Effector CD4-positive, alpha-beta T cell (primary cell): ENCODE data around the gene CXCL17. TPM values are rescaled to one million over a fixed set of nuclear protein-coding genes. Genes with fewer than 3 reads are reported as not detected.
"Not testable (repeated sequence)": the region's sequence is repeated elsewhere in the genome, so short reads cannot be mapped to it uniquely, and the experiment has no call there.

Source experiments
- DNase-seq: peaks from one replicate; pipeline ENCODE4 v3.0.0-alpha.2; 2020
- total RNA-seq: gene quantifications from one replicate; lab custom pipeline; 2026; lab: John Stamatoyannopoulos, UW

CXCL17 gene
- not detected for total RNA-seq

GRCh38 chr19:42442833-42443232, at the start of gene CXCL17:
TSS of gene CXCL17 (minus strand) at chr19:42442946. CDS start at chr19:42442832, 114 bp downstream.
- DNase-seq: no peak

GRCh38 chr19:42488783-42489521, 46.2 kb upstream of the CXCL17 start:
- no peak for DNase-seq

DNA sequence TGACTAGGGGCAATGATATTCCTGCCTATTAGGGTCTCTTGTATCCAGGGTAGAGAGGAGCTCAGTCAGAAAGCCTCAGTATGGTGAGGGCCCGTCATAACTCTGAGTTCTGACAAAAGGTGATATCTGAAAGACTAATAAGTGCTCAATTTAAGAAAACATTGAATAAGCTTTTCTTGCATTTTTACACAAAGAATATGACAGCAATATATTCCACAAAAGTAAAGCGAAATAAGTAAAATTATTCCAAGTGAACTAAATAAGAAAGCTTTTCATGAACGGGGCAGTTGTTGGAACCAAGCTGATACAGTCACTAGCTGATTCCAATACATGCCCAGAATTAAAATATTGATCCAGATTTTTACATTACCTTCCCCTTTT, 45.0 kb upstream of the CXCL17 start:
- no peak for DNase-seq

- no peak for DNase-seq
These were observed 44.5 kb upstream of the CXCL17 start for GRCh38 chr19:42487032-42487797.

DNA sequence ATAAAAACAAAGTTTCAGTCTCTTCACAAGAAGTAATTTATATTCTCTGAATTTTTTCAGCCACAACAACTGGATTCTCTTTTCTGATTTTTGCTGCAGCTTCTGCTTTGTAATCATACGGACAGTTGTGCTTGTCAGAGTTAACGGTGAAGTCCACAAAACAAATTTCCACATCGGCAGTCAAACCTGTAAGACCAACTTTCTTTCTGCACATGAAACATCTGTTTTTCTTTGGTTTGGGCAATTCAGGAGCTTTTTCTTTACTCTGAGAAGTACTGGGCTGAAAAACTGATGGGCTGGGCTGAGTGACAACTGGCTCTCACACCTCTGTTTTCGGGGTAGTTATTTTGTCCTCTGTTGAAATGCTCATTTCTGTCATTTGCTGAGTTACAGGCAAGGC, 42.3 kb upstream of the CXCL17 start:
- not testable (repeated sequence) for DNase-seq

GRCh38 chr19:42480335-42481095, 37.8 kb upstream of the CXCL17 start:
- DNase-seq: no peak

DNA sequence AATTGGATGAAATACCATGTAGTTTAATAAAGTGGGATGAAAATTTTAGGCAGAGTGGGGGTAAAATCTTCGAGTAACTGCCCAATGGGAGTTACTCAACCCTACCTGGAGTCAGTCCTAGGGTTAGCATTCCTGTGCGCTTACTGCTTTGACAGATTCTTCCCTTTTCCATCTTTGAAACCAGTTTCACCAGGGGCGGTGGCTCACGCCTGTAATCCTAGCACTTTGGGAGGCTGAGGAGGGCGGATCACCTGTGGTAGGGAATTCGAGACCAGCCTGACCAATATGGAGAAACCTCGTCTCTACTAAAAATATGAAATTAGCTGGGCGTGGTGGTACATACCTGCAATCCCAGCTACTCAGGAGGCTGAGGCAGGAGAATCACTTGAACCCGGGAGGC, 37.0 kb upstream of the CXCL17 start:
- DNase-seq: no peak

- DNase-seq: no peak
These were observed 36.1 kb upstream of the CXCL17 start for GRCh38 chr19:42478765-42479311.

DNA sequence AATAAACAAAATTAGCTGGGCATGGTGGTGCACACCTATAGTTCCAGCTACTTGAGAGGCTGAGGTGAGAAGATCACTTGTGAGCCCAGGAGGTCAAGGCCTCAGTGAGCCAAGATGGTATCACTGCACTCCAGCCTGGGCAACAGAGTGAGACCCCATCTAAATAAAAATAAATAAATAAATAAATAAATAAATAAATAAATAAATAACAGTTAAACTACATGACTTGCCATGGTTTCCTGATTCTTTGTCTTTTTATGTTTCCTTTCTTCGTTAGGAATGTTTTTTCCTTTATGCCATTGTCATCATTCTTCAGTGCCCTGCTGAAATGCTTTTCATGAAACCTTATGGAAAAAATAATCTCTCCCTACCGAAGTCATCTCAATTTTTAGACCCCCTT, 35.2 kb upstream of the CXCL17 start:
- DNase-seq: no peak

- DNase-seq: no peak
These were observed 34.4 kb upstream of the CXCL17 start for GRCh38 chr19:42477117-42477516.

DNA sequence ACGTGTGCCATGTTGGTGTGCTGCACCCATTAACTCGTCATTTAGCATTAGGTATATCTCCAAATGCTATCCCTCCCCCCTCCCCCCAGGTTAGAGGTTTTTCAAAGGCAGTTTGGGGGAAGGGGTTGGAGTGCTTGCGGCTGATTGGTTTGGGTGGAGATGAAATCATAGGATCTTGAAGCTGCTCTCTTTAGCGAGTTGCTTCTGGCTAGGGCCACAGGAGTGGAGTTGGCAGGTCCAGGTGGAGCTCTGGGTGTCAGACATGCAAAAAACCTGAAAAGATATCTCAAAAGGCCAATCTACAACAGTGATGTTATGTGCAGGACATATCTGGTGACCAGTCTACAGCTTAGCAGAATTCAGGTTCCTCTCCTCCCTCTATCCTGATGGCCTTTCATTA, 32.6 kb upstream of the CXCL17 start:
- DNase-seq: no peak

- no peak for DNase-seq
These were observed 32.0 kb upstream of the CXCL17 start for GRCh38 chr19:42474743-42475142.

DNA sequence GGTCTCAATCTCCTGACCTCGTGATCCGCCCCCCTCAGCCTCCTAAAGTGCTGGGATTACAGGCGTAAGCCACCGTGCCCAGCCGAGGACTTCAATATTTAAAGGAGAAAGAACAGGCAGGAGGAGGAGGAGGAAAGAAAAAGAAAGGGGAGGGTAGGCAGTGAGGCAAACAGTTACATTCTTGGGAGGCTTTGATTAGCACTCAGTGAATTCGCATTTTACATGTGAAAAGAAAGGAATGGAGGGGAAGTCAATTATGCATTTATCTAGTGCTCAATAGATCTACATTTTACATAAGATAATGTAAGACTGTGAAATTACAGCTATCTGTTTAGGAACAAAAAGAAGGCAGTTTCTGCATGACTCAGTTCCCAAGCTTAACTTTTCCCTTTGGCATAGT, 30.9 kb upstream of the CXCL17 start:
- no peak for DNase-seq

DNA sequence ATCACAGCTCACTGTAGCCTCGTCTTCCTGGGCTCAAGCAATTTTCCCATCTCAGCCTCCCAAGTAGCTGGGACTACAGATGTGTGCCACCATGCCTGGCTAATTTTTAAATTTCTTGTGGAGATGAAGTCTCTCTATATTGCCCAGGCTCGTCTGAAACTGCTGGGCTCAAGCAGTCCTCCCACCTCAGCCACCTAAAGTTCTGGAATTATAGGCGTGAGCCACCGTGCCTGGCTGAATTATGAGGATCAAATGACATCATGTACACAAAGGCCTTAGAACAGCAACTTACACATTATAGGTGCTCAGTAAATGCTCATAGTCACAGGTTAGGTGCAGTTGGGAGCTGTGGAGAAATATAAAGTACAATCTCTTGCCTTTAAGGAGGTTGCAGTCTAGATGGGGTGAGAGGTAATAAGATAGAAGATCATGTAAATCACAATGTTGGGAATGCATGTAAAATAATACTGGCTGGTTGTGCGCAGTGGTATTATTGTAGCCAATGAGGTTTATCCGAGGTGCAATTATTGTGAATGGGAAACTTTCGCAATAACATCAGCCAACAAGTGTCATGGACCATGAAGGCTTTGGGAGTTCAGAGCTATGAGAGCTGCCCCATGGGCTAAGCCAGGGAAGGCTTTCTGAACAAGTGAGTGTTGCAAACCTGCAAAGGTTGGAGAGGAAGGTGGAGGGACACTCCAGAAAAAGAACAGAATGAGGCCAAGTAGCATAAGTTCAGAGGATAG, 29.8 kb upstream of the CXCL17 start:
- no peak for DNase-seq

- no peak for DNase-seq
These were observed 29.0 kb upstream of the CXCL17 start for GRCh38 chr19:42471554-42472249.

GRCh38 chr19:42469311-42470235, 26.8 kb upstream of the CXCL17 start:
- DNase-seq: no peak

DNA sequence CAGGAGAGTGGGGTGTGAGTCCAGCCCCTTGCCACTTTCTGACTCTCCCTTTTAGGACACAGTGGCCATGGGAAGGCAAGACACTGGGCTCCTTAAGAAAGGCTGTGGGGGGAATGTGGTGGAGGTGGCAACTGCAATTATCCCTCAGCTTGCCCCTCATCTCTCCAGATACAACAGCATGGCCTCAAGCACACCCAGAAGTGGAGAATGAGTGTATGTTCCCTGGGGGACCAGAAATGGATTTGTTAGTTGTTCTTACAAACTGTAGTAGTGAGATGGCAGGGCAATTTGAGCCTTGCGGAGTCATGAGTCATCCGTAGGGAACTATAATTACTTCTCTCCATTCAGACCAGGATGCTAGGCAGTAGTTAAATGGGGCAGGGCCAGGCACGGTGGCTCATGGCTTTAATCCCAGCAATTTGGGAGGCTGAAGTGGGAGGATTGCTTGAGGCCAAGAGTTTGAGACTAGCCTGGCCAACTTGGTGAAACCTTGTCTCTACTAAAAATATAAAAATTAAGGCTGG, 25.6 kb upstream of the CXCL17 start:
- DNase-seq: no peak

GRCh38 chr19:42467183-42467760, 24.5 kb upstream of the CXCL17 start:
- DNase-seq: no peak

DNA sequence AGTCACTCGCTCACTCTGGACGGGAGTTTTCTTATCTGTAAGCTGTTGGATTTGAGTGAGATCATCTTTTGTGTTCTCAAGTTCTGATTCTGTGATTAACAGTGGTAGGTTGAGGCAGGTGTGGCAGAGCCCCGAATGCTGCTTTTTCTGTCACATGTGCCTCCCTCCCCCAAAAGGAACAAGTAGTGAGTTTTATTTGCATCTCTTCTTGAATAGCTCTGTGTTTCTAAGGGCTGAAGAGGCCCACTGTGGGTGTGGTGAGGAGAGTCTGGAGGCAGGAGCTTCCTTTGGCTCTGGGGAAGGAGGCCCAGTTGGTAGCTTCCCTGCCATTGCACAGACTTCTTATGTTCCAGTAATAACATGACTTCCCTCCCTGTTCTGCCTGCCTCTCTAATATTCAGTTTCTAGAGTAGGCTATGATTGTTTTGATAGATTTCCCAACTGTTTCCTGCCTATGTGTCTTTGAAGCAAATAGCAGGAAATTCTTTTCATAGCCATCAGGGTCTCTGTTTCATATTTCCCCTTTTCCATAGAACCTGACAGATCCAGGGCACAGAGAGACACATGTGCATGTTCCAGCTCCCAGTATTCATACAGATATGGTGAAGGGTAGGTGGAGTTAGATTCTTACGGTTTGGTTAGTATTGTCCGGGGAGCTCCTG, 23.9 kb upstream of the CXCL17 start:
- DNase-seq: no peak
